SW 1271 (cell line): ENCODE data around the gene YTHDF1.

ENCODE experiments used
- DNase-seq, 2 experiments: peaks; one replicate each; lab custom pipeline; 2025; lab: John Stamatoyannopoulos, UW

Gene YTHDF1

GRCh38 chr20:63156221-63156671 is 59.7 kb downstream of the YTHDF1 start:
- no peak for DNase-seq

- DNase-seq: no peak
Measured at GRCh38 chr20:63155266-63156165, 60.4 kb downstream of the YTHDF1 start.

GRCh38 chr20:63154395-63154794 is 61.5 kb downstream of the YTHDF1 start:
- no peak for DNase-seq

- no peak for DNase-seq
Measured at GRCh38 chr20:63153254-63154221, 62.4 kb downstream of the YTHDF1 start.

- no peak for DNase-seq
Measured at GRCh38 chr20:63152322-63153253, 63.3 kb downstream of the YTHDF1 start.

- no peak for DNase-seq
Measured at GRCh38 chr20:63151554-63152321, 64.2 kb downstream of the YTHDF1 start.

GRCh38 chr20:63150911-63151531 is 64.9 kb downstream of the YTHDF1 start:
- DNase-seq: no peak

- DNase-seq: no peak
Measured at GRCh38 chr20:63150391-63150898, 65.5 kb downstream of the YTHDF1 start.

- DNase-seq: no peak
Measured at GRCh38 chr20:63149531-63150192, 66.3 kb downstream of the YTHDF1 start.

GRCh38 chr20:63148696-63149095 is 67.2 kb downstream of the YTHDF1 start:
- DNase-seq: no peak

- no peak for DNase-seq
Measured at GRCh38 chr20:63147532-63147931, 68.4 kb downstream of the YTHDF1 start.
